Adrenal gland (tissue), 12 donors: ENCODE measurements around the gene AKAP13. TPM values are rescaled to one million over a fixed set of nuclear protein-coding genes. Genes with fewer than 3 reads are reported as not detected.

Experiments used
- DNase-seq, 7 donors: peaks; one replicate each; pipeline ENCODE4 v3.0.0-alpha.2; 2019 to 2020
- H3K27ac ChIP-seq, 5 donors: fragments of 200-600 bp; sonication (generic) in 4 of 5; 1 replicate in 3 of 5; 2 replicates in 2 of 5; pipeline versions ENCODE4 v1.5.1 to v1.8.0; 2016 to 2020; ENCODE audit warnings: mild to moderate bottlenecking in 1 of 5
- H3K27me3 ChIP-seq: fragments of 200-600 bp; 2 replicates; pipeline ENCODE4 v1.8.0; 2021
- H3K36me3 ChIP-seq, 2 donors: fragments of 200-600 bp; replicated peaks in 1 of 2; 1 replicate in 1 of 2; 2 replicates in 1 of 2; pipeline versions ENCODE4 v1.5.1 to v1.8.0; 2018 to 2022
- H3K4me1 ChIP-seq, 2 donors: fragments of 200-600 bp; replicated peaks in 1 of 2; 1 replicate in 1 of 2; 2 replicates in 1 of 2; pipeline versions ENCODE4 v1.5.1 to v1.8.0; 2018 to 2021
- H3K4me3 ChIP-seq, 4 donors: fragments of 200-600 bp; sonication (generic) in 3 of 4; one replicate each; pipeline ENCODE4 v1.5.1; 2016 to 2018
- H3K9me3 ChIP-seq, 3 donors: fragments of 200-600 bp; sonication (generic) in 1 of 3; replicated peaks in 1 of 3; 1 replicate in 2 of 3; 2 replicates in 1 of 3; pipeline versions ENCODE4 v1.5.1 to v1.8.0; 2016 to 2021
- CTCF ChIP-seq, 6 experiments: fragments of 450-650 bp in 4 of 6; fragments of 200-600 bp in 2 of 6; sonication (generic) in 1 of 6; IDR thresholded peaks; 1 replicate in 5 of 6; 2 replicates in 1 of 6; pipeline versions ENCODE4 v1.5.1 to v1.8.0; 2016 to 2021; ENCODE audit warnings: antibody characterized with exemption in 6 of 6, mild to moderate bottlenecking in 2 of 6, moderate library complexity in 1 of 6
- POLR2A ChIP-seq, 2 donors: fragments of 450-650 bp; IDR thresholded peaks; one replicate each; pipeline ENCODE4 v1.6.1; 2017; ENCODE audit warnings: antibody characterized with exemption in 2 of 2, mild to moderate bottlenecking in 2 of 2, moderate library complexity in 1 of 2
- WGBS, 4 donors: extraction: QIAGEN DNeasy Blood & Tissue Kit in 2 of 4; methylation state at CpG; one replicate each; pipeline versions ENCODE4 v1.1.5 to v1.1.7; 2013 to 2017; 5-methylcytosine and 5-hydroxymethylcytosine counted together
- intact Hi-C, 2 donors: fragments of 100-400 bp; cut with DNase I; formaldehyde crosslinking; loops; one replicate each; pipeline versions ENCODE4 v1.14.1 to v1.15.0; 2022 to 2023
- polyA plus RNA-seq, 3 donors: library from polyadenylated mRNA; stranded (reverse); fragments of 200-250 nt in 2 of 3; fragments of 350-450 nt in 1 of 3; fragmentation: Illumina TruSeq in 1 of 3; extraction: RNeasy Lipid Tissue Mini Kit (QIAGEN cat#74804) in 1 of 3; gene quantifications; one replicate each; pipeline ENCODE4 v1.2.3, GENCODE V29; 2013 to 2014
- total RNA-seq, 9 donors: library from RNA; depleted of rRNA in 4 of 9; stranded (reverse); fragments of >200 nt in 4 of 9; fragments of 120-200 nt in 1 of 9; fragmentation: NEBNext Ultra II Directional in 1 of 9; extraction: Animal tissue kit (Norgen Biotek cat#: 25700) in 1 of 9; gene quantifications; one replicate each; pipeline versions ENCODE4 v1.1.0 to v1.2.4, GENCODE V29; 2013 to 2023
- donor health status: healthy with polysubstance abuse.
- donor health status: Bipolar disorder and iron deficiency.
- donor health status: DM: yes; HTN: yes; CAD: no.
- donor health status: DM: no; HTN: no; CAD: no.
- donor health status: DM: no; HTN: no; CAD: no.
- donor health status: DM: yes; HTN: yes; CAD: no.

Gene AKAP13
- total and polyA plus RNA-seq, 12 donors: 42.7 to 144 (median 89.2) TPM

- Histone ChIP-seq H3K36me3 (no peaks in the 10 kb centered on the region), H3K4me1 (no peaks in the 10 kb centered on the region), H3K9me3 (no peaks in the 10 kb centered on the region), H3K27me3 (no peaks in the 10 kb centered on the region), H3K27ac (no peak overlapping the region), H3K4me3 (no peak overlapping the region)
- intact Hi-C loops: no loop called here
- TF ChIP-seq CTCF (IDR thresholded peaks at IDR 0.05) (no peak), POLR2A (IDR thresholded peaks at IDR 0.05) (no peak)
- DNase-seq: no peak
- 84 to 96% (median 94%) methylated on average over 2 of the region's 2 CpGs for WGBS, 4 donors
These were observed 14.4 kb upstream of the AKAP13 start for GRCh38 chr15:85365980-85366379.

GRCh38 chr15:85367741-85368140 lies 12.7 kb upstream of the AKAP13 start:
- no peak overlapping the region for H3K27ac ChIP-seq
- DNase-seq: no peak
- intact Hi-C loops: no loop called here
- TF ChIP-seq POLR2A (IDR thresholded peaks at IDR 0.05) (no peak), CTCF (IDR thresholded peaks at IDR 0.05) (no peak)
- H3K4me1 ChIP-seq: no peaks in the 10 kb centered on the region
- 92 to 93% (median 92%) methylated on average over 4 of the region's 4 CpGs for WGBS, 4 donors
- H3K36me3 ChIP-seq: no peaks in the 10 kb centered on the region
- H3K27me3 ChIP-seq: no peaks in the 10 kb centered on the region
- no peaks in the 10 kb centered on the region for H3K9me3 ChIP-seq
- no peak overlapping the region for H3K4me3 ChIP-seq

- Histone ChIP-seq H3K4me1 (no peaks in the 10 kb centered on the region), H3K36me3 (no peaks in the 10 kb centered on the region), H3K4me3 (no peak overlapping the region), H3K27ac (no peak overlapping the region), H3K27me3 (no peaks in the 10 kb centered on the region), H3K9me3 (no peaks in the 10 kb centered on the region)
- 86 to 92% (median 87%) methylated on average over 4 of the region's 4 CpGs for WGBS, 4 donors
- no peak for DNase-seq
- intact Hi-C loops: no loop called here
- TF ChIP-seq CTCF (IDR thresholded peaks at IDR 0.05) (no peak), POLR2A (IDR thresholded peaks at IDR 0.05) (no peak)
These were observed 5.6 kb upstream of the AKAP13 start for GRCh38 chr15:85374831-85375230.

- no peaks in the 10 kb centered on the region for H3K9me3 ChIP-seq
- no peaks in the 10 kb centered on the region for H3K27me3 ChIP-seq
- no peaks in the 10 kb centered on the region for H3K36me3 ChIP-seq
- 89 to 96% (median 94%) methylated on average over 2 of the region's 2 CpGs for WGBS, 4 donors
- TF ChIP-seq POLR2A (IDR thresholded peaks at IDR 0.05) (no peak), CTCF (IDR thresholded peaks at IDR 0.05) (no peak)
- no peak for DNase-seq
- H3K27ac ChIP-seq: no peak overlapping the region
- H3K4me3 ChIP-seq: no peak overlapping the region
- intact Hi-C loops: no loop called here
- peaks cover 8% of the 10 kb centered on the region in 2 donors for H3K4me1 ChIP-seq
These were observed 3.1 kb upstream of the AKAP13 start for GRCh38 chr15:85377269-85377668.
